Measurements from ENCODE around the gene ARVCF.

Gene ARVCF

DNA sequence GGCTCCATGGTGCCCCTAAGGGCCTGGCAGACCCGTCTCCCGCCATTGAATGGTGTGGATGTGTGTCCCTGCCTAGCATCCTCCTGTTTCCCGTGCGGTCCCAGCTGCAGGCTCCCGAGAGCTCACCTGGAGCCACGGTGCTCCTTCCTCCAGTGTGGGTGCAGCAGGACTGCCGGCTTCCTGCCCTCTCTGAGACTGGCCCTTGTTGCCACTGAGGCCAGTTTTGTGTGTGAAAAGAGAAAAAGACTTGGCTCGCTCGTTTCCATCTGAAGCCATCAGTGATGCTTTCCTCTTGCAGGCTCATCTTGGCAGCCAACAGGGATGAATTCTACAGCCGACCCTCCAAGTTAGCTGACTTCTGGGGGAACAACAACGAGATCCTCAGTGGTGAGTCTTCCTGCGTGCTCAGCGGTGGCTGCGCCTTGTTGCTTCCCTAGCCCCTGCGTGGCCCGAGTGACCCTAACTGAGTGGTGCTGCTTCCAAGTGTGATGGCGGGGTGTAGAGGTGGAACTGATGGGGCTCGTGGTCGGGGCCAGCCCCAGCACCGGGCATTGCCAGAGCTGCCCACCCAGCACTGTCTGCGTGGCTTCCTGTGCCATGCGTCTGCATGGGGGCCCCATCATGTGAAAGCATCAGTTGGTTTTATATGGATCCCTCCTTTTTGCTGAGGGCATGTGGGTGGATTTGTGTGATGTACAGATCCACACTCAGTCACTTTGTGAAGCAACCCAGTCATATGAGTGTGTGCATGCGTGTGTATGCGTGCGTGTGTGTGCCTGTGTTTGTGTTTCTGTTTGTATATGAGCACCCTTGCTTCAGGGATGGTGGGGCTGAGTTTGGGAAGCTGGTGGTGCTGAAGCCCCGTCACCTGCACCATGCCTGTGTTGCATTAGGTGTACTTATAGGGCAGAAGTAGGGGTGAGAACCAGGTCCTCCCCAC is 26.7 kb upstream of the ARVCF start:
- FAIRE-seq = no peak
- DNase-seq (ENCODE audit: insufficient read length, low spot score) = no peak
- TF ChIP-seq TAF1 (IDR thresholded peaks at IDR 0.05; ENCODE audit: low read depth, low read length) (no peak), PAX5 (IDR thresholded peaks at IDR 0.05; ENCODE audit: insufficient read depth, low read length, severe bottlenecking) (no peak), SPI1 (IDR thresholded peaks at IDR 0.05; ENCODE audit: low read depth, low read length) (no peak), POLR2AphosphoS5 (IDR thresholded peaks at IDR 0.05; ENCODE audit: low read depth, low read length) (no peak), POLR2A (IDR thresholded peaks at IDR 0.05; ENCODE audit: low read depth, low read length) (no peak), POU2F2 (IDR thresholded peaks at IDR 0.05; ENCODE audit: low read depth, low read length) (no peak)

DNA sequence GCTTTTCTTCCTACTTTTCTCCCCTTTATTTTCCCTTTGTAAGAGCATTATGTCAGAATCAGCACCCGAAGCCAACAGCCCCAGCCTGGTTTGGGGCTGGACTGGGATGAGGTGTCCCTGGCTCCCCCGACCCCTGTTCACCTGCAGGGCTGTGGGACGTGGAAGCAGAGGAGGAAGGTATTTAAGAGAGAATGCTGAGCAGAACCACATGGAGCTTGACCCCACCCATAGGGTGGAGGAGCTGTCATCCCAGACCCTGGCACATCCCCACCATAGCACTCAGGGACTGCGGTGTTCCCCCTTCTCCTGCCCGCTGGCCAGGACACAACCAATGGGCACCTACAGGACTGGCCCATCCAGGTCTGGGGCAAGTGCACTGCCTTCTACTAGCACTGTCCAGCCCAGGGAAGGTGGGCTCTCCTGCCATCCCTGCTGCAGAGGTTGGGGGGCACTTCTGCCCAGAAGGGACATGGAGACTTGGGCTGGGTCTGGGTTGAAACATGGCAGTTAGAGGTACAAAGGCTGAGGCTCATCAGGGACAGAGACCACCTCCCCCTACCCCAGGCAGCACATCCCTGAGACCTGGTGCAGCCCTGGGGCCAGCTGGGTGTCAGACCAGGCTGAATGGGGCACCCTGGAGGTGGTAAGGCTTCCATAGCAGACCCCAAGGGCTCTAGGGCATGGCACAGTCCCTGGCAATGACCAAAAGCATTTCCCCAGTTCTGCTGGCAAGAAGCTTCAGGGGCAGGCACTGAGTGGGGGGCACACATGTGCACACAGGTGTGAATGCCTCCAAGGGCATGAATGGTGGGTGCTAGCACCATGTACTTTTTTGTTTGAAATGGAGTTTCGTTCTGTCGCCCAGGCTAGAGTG is 23.9 kb upstream of the ARVCF start:
- DNase-seq (ENCODE audit: insufficient read length, low spot score) (no peak), FAIRE-seq (no peak)
- no peak for TF ChIP-seq PAX5 (IDR thresholded peaks at IDR 0.05; ENCODE audit: insufficient read depth, low read length, severe bottlenecking)
- TF ChIP-seq POU2F2 (IDR thresholded peaks at IDR 0.05; ENCODE audit: low read depth, low read length) = no peak
- TF ChIP-seq POLR2A (IDR thresholded peaks at IDR 0.05; ENCODE audit: low read depth, low read length) = no peak
- no peak for TF ChIP-seq POLR2AphosphoS5 (IDR thresholded peaks at IDR 0.05; ENCODE audit: low read depth, low read length)
- no peak for TF ChIP-seq TAF1 (IDR thresholded peaks at IDR 0.05; ENCODE audit: low read depth, low read length)
- TF ChIP-seq SPI1 (IDR thresholded peaks at IDR 0.05; ENCODE audit: low read depth, low read length) = no peak

DNA sequence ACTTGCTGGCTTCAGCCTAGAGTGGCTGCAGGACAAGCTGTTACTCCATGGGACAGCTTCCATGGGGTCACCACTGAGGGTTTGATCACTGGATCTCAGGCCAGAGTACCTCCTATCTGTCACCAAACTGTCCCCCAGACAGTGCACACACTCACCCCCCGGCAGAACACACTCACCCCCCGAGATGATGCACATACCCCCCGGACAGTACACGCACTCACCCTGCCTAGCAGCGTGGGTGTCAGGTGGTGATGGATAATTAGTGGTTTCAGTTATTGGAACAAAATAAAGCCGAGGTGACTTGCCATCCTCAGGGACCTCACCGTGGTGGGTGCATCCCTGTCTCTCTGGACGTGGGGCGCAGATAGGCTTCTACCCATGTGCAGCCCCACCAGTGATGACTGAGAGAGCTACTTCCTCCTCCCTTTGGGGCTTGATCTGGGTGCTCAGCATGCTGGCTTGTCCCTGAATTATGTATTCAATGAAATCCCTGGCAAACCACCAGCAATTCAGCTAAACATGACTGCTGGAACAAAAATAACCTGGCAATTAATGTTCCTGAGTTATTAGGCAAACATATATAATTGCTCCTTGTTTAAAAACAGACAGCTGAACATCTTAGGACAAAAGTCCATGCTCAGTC is 23.2 kb upstream of the ARVCF start:
- DNase-seq (ENCODE audit: insufficient read length, low spot score) (no peak), FAIRE-seq (no peak)
- no peak for TF ChIP-seq POLR2AphosphoS5 (IDR thresholded peaks at IDR 0.05; ENCODE audit: low read depth, low read length)

GRCh38 chr22:20038574-20038973 is 22.0 kb upstream of the ARVCF start:
- no peak for TF ChIP-seq POU2F2 (IDR thresholded peaks at IDR 0.05; ENCODE audit: low read depth, low read length)
- no peak for TF ChIP-seq SPI1 (IDR thresholded peaks at IDR 0.05; ENCODE audit: low read depth, low read length)
- TF ChIP-seq TAF1 (IDR thresholded peaks at IDR 0.05; ENCODE audit: low read depth, low read length) = no peak
- TF ChIP-seq POLR2AphosphoS5 (IDR thresholded peaks at IDR 0.05; ENCODE audit: low read depth, low read length) = no peak
- TF ChIP-seq POLR2A (IDR thresholded peaks at IDR 0.05; ENCODE audit: low read depth, low read length) = no peak
- no peak for TF ChIP-seq PAX5 (IDR thresholded peaks at IDR 0.05; ENCODE audit: insufficient read depth, low read length, severe bottlenecking)
- DNase-seq (ENCODE audit: insufficient read length, low spot score) = no peak
- no peak for FAIRE-seq

GRCh38 chr22:20037419-20037818 is 20.8 kb upstream of the ARVCF start:
- DNase-seq (ENCODE audit: insufficient read length, low spot score) (no peak), FAIRE-seq (no peak)
- TF ChIP-seq PAX5 (IDR thresholded peaks at IDR 0.05; ENCODE audit: insufficient read depth, low read length, severe bottlenecking) (peak; percentile 13), TAF1 (IDR thresholded peaks at IDR 0.05; ENCODE audit: low read depth, low read length) (no peak), POLR2AphosphoS5 (IDR thresholded peaks at IDR 0.05; ENCODE audit: low read depth, low read length) (no peak), POLR2A (IDR thresholded peaks at IDR 0.05; ENCODE audit: low read depth, low read length) (no peak), POU2F2 (IDR thresholded peaks at IDR 0.05; ENCODE audit: low read depth, low read length) (no peak), SPI1 (IDR thresholded peaks at IDR 0.05; ENCODE audit: low read depth, low read length) (peak; percentile 30; the same call in 1 of the 2 replicates)

- DNase-seq (ENCODE audit: insufficient read length, low spot score) (no peak), FAIRE-seq (no peak)
- TF ChIP-seq TAF1 (IDR thresholded peaks at IDR 0.05; ENCODE audit: low read depth, low read length) (no peak), POLR2AphosphoS5 (IDR thresholded peaks at IDR 0.05; ENCODE audit: low read depth, low read length) (no peak), POU2F2 (IDR thresholded peaks at IDR 0.05; ENCODE audit: low read depth, low read length) (no peak), PAX5 (IDR thresholded peaks at IDR 0.05; ENCODE audit: insufficient read depth, low read length, severe bottlenecking) (no peak), SPI1 (IDR thresholded peaks at IDR 0.05; ENCODE audit: low read depth, low read length) (no peak), POLR2A (IDR thresholded peaks at IDR 0.05; ENCODE audit: low read depth, low read length) (no peak)
Measured at GRCh38 chr22:20036535-20037392, 20.1 kb upstream of the ARVCF start.

- FAIRE-seq = no peak
- no peak for TF ChIP-seq POLR2AphosphoS5 (IDR thresholded peaks at IDR 0.05; ENCODE audit: low read depth, low read length)
- no peak for TF ChIP-seq SPI1 (IDR thresholded peaks at IDR 0.05; ENCODE audit: low read depth, low read length)
- TF ChIP-seq POLR2A (IDR thresholded peaks at IDR 0.05; ENCODE audit: low read depth, low read length) = no peak
- TF ChIP-seq PAX5 (IDR thresholded peaks at IDR 0.05; ENCODE audit: insufficient read depth, low read length, severe bottlenecking) = no peak
- TF ChIP-seq TAF1 (IDR thresholded peaks at IDR 0.05; ENCODE audit: low read depth, low read length) = no peak
- TF ChIP-seq POU2F2 (IDR thresholded peaks at IDR 0.05; ENCODE audit: low read depth, low read length) = no peak
- no peak for DNase-seq (ENCODE audit: insufficient read length, low spot score)
Measured at GRCh38 chr22:20036084-20036482, 19.5 kb upstream of the ARVCF start.

DNA sequence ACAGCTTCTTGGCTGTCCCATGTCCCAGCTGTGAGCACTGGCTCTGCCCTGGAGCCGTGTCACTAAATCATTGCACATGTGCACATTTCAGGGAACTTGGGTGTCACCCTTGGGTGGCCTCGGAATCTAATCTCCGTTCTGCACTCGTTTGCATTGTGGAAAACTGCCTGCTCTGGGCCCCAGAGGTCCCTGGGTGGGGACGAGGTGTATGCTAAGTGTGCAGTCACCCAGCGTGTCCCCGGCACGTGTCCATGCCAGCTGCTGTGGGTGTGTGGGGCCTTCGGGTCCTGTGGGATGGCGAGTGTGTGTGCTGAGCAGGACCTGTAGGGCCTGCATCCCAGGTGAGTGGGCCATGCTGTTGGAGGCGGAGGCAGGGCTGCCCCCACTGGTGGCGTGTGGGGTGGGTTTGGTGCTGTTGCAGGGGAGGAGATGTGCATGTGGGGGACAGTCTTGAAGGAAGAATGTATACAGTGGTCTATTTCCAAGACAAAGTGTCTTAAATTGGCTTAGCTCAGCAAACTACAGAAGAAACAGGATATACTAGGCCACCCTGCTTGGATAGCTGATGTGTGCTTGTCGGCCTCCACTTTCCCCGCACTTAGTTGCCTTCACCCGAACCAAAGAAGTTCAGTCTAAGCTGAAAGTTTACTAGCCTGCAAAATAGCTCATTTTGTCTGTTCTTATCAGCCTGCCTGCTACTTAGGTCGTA is 18.9 kb upstream of the ARVCF start:
- FAIRE-seq = no peak
- TF ChIP-seq TAF1 (IDR thresholded peaks at IDR 0.05; ENCODE audit: low read depth, low read length) = no peak
- no peak for TF ChIP-seq POLR2A (IDR thresholded peaks at IDR 0.05; ENCODE audit: low read depth, low read length)
- TF ChIP-seq POU2F2 (IDR thresholded peaks at IDR 0.05; ENCODE audit: low read depth, low read length) = no peak
- no peak for TF ChIP-seq PAX5 (IDR thresholded peaks at IDR 0.05; ENCODE audit: insufficient read depth, low read length, severe bottlenecking)
- no peak for TF ChIP-seq POLR2AphosphoS5 (IDR thresholded peaks at IDR 0.05; ENCODE audit: low read depth, low read length)
- TF ChIP-seq SPI1 (IDR thresholded peaks at IDR 0.05; ENCODE audit: low read depth, low read length) = no peak
- no peak for DNase-seq (ENCODE audit: insufficient read length, low spot score)
